Neural cell (in vitro differentiated cells): ENCODE data around the gene SPARC. TPM values are rescaled to one million over a fixed set of nuclear protein-coding genes. Genes with fewer than 3 reads are reported as not detected.

Experiments used
- H2AFZ ChIP-seq: fragments of 200-600, 300-800 bp; sonication (generic), shearing (Covaris generic); 2 replicates; pipeline ENCODE4 v1.6.0; 2014; ENCODE audit warnings: low read depth, mild to moderate bottlenecking, antibody characterized with exemption, low read length, moderate library complexity
- H3F3A ChIP-seq: fragments of 200-600 bp; shearing (Covaris generic); 2 replicates; pipeline ENCODE4 v1.6.1; 2016; ENCODE audit warnings: mild to moderate bottlenecking, moderate library complexity, mixed read lengths, antibody characterized with exemption, low read length; ENCODE audit not compliant: insufficient read depth, poor library complexity, severe bottlenecking
- H3K27ac ChIP-seq: fragments of 200-600, 300-800 bp; sonication (generic), shearing (Covaris generic); 2 replicates; pipeline ENCODE4 v1.5.1; 2014; ENCODE audit warnings: mild to moderate bottlenecking, low read length, moderate library complexity
- H3K27me3 ChIP-seq: fragments of 300-800, 200-600 bp; sonication (generic), shearing (Covaris generic); 2 replicates; pipeline ENCODE4 v1.6.0; 2014; ENCODE audit warnings: mild to moderate bottlenecking, low read depth, low read length, moderate library complexity; ENCODE audit not compliant: insufficient read depth
- H3K36me3 ChIP-seq: fragments of 300-800, 200-600 bp; sonication (generic), shearing (Covaris generic); 2 replicates; pipeline ENCODE4 v1.5.1; 2014; ENCODE audit warnings: mild to moderate bottlenecking, antibody characterized with exemption, low read length, moderate library complexity; ENCODE audit not compliant: insufficient read depth
- H3K4me2 ChIP-seq: fragments of 300-800, 200-600 bp; sonication (generic), shearing (Covaris generic); 2 replicates; pipeline ENCODE4 v1.6.0; 2014; ENCODE audit warnings: mild to moderate bottlenecking, low read length
- H3K4me3 ChIP-seq: fragments of 300-800, 200-600 bp; sonication (generic), shearing (Covaris generic); 2 replicates; pipeline ENCODE4 v1.5.1; 2014; ENCODE audit warnings: mild to moderate bottlenecking, low read length, moderate library complexity
- H3K79me2 ChIP-seq: fragments of 200-600 bp; shearing (Covaris generic); replicated peaks from 2 replicates; pipeline ENCODE4 v1.6.0; 2014; ENCODE audit warnings: mild to moderate bottlenecking, low read length, moderate library complexity; ENCODE audit not compliant: insufficient read depth
- H3K9ac ChIP-seq: fragments of 300-800, 200-600 bp; sonication (generic), shearing (Covaris generic); 2 replicates; pipeline ENCODE4 v1.6.1; 2016; ENCODE audit warnings: mild to moderate bottlenecking, low read length, mixed read lengths
- H3K9me2 ChIP-seq: fragments of 200-600 bp; shearing (Covaris generic); 2 replicates; pipeline ENCODE4 v1.6.1; 2016; ENCODE audit warnings: mild to moderate bottlenecking, low read length, mixed read lengths; ENCODE audit not compliant: insufficient read depth
- H3K9me3 ChIP-seq: fragments of 200-600, 300-800 bp; sonication (generic), shearing (Covaris generic); 2 replicates; pipeline ENCODE4 v1.6.1; 2016; ENCODE audit warnings: mild to moderate bottlenecking, mixed run types, low read length, moderate library complexity, mixed read lengths
- H4K20me1 ChIP-seq: fragments of 200-600 bp; shearing (Covaris generic); 2 replicates; pipeline ENCODE4 v1.6.1; 2016; ENCODE audit warnings: mild to moderate bottlenecking, mixed run types; ENCODE audit not compliant: insufficient read depth
- CTCF ChIP-seq: fragments of 450-650 bp; IDR thresholded peaks from 2 replicates; pipeline ENCODE4 v1.5.1; 2014; ENCODE audit warnings: antibody characterized with exemption, mild to moderate bottlenecking, moderate library complexity; ENCODE audit not compliant: poor library complexity, severe bottlenecking
- EP300 ChIP-seq: fragments of 450-650 bp; conservative IDR thresholded peaks from 2 replicates; pipeline ENCODE4 v1.6.1; 2014; ENCODE audit warnings: antibody characterized with exemption, mild to moderate bottlenecking, moderate library complexity; ENCODE audit not compliant: poor library complexity, severe bottlenecking
- MXI1 ChIP-seq: fragments of 450-650 bp; conservative IDR thresholded peaks from 2 replicates; pipeline ENCODE4 v1.6.1; 2014; ENCODE audit warnings: antibody characterized with exemption, mild to moderate bottlenecking; ENCODE audit not compliant: poor library complexity, severe bottlenecking
- SMC3 ChIP-seq: fragments of 450-650 bp; conservative IDR thresholded peaks from 2 replicates; pipeline ENCODE4 v1.6.1; 2014; ENCODE audit warnings: antibody characterized with exemption, mild to moderate bottlenecking, moderate library complexity; ENCODE audit not compliant: poor library complexity
- TAF1 ChIP-seq: IDR thresholded peaks from 2 replicates; pipeline ENCODE4 v1.6.1; 2012; ENCODE audit warnings: low read depth
- polyA plus RNA-seq: library from polyadenylated mRNA; depleted of rRNA; stranded (reverse); fragments of >200 nt; gene quantifications from 2 replicates; pipeline ENCODE4 v1.2.3, GENCODE V29; 2014
- TF ChIP-seq, protein P1 (sequence below): IDR thresholded peaks from 2 replicates; pipeline ENCODE4 v1.6.1; 2012; ENCODE audit warnings: borderline replicate concordance

The SPARC gene
- polyA plus RNA-seq, 1 donor from 2014 or later = 15.3 TPM

GRCh38 chr5:151628112-151628823 is 58.4 kb downstream of the SPARC start:
- no peaks in the 10 kb centered on the region for H4K20me1 ChIP-seq
- TF ChIP-seq MXI1 (no peak), SMC3 (no peak)
- H3K9me3 ChIP-seq = no peaks in the 10 kb centered on the region
- H3K27me3 ChIP-seq = no peaks in the 10 kb centered on the region
- H3K36me3 ChIP-seq = no peaks in the 10 kb centered on the region
- no peak overlapping the region for H3K4me2 ChIP-seq
- H3K9ac ChIP-seq = no peak overlapping the region
- H3K9me2 ChIP-seq = no peaks in the 10 kb centered on the region
- no peak overlapping the region for H3K4me3 ChIP-seq
- no peaks in the 10 kb centered on the region for H3F3A ChIP-seq
- no peak overlapping the region for H3K27ac ChIP-seq
- no peak overlapping the region for H2AFZ ChIP-seq
- no peaks in the 10 kb centered on the region for H3K79me2 ChIP-seq

- no peaks in the 10 kb centered on the region for H3K9me2 ChIP-seq
- no peak for TF ChIP-seq TAF1
- no peak for TF ChIP-seq EP300
- H3K36me3 ChIP-seq = no peaks in the 10 kb centered on the region
- H3K4me3 ChIP-seq = no peak overlapping the region
- H3K27me3 ChIP-seq = no peaks in the 10 kb centered on the region
- no peak overlapping the region for H3K27ac ChIP-seq
- H3K4me2 ChIP-seq = no peak overlapping the region
- no peak overlapping the region for H3K9ac ChIP-seq
- no peaks in the 10 kb centered on the region for H3F3A ChIP-seq
- no peak overlapping the region for H2AFZ ChIP-seq
- no peaks in the 10 kb centered on the region for H3K9me3 ChIP-seq
- no peaks in the 10 kb centered on the region for H4K20me1 ChIP-seq
- no peaks in the 10 kb centered on the region for H3K79me2 ChIP-seq
Observed at GRCh38 chr5:151627650-151628049, 59.1 kb downstream of the SPARC start.

DNA sequence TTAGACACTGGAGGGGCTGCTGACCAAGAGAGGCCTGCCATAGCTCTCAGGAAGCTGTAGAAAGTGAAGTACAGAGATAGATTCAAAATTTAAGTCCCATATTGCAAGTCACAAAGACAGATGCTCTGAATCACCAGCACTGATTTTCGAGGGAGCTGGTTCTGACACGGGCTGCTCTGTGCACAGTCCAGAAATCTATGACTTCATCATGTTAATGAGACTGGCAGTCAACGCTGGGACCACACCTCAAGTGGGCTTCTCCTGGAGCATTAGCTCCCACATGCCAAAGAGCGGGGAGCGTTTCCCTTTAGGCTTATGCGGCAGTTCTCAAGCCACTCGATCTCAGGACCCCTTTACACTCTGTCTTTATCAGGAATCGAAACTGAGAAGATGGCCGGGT is 61.4 kb downstream of the SPARC start:
- Histone ChIP-seq H3K36me3 (no peaks in the 10 kb centered on the region), H3F3A (no peaks in the 10 kb centered on the region), H3K79me2 (no peaks in the 10 kb centered on the region), H3K4me3 (no peak overlapping the region), H3K9me3 (no peaks in the 10 kb centered on the region), H3K9ac (no peak overlapping the region), H2AFZ (no peak overlapping the region), H3K9me2 (no peaks in the 10 kb centered on the region), H3K27ac (no peak overlapping the region), H3K4me2 (no peak overlapping the region), H3K27me3 (no peaks in the 10 kb centered on the region), H4K20me1 (no peaks in the 10 kb centered on the region)
- TF ChIP-seq, protein P1, sequence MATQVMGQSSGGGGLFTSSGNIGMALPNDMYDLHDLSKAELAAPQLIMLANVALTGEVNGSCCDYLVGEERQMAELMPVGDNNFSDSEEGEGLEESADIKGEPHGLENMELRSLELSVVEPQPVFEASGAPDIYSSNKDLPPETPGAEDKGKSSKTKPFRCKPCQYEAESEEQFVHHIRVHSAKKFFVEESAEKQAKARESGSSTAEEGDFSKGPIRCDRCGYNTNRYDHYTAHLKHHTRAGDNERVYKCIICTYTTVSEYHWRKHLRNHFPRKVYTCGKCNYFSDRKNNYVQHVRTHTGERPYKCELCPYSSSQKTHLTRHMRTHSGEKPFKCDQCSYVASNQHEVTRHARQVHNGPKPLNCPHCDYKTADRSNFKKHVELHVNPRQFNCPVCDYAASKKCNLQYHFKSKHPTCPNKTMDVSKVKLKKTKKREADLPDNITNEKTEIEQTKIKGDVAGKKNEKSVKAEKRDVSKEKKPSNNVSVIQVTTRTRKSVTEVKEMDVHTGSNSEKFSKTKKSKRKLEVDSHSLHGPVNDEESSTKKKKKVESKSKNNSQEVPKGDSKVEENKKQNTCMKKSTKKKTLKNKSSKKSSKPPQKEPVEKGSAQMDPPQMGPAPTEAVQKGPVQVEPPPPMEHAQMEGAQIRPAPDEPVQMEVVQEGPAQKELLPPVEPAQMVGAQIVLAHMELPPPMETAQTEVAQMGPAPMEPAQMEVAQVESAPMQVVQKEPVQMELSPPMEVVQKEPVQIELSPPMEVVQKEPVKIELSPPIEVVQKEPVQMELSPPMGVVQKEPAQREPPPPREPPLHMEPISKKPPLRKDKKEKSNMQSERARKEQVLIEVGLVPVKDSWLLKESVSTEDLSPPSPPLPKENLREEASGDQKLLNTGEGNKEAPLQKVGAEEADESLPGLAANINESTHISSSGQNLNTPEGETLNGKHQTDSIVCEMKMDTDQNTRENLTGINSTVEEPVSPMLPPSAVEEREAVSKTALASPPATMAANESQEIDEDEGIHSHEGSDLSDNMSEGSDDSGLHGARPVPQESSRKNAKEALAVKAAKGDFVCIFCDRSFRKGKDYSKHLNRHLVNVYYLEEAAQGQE = no peak

GRCh38 chr5:151624476-151624875 is 62.2 kb downstream of the SPARC start:
- Histone ChIP-seq H3K9me3 (no peaks in the 10 kb centered on the region), H3F3A (no peaks in the 10 kb centered on the region), H3K27me3 (no peaks in the 10 kb centered on the region), H4K20me1 (no peaks in the 10 kb centered on the region), H3K27ac (no peak overlapping the region), H3K9ac (no peak overlapping the region), H3K4me2 (no peak overlapping the region), H2AFZ (no peak overlapping the region), H3K4me3 (no peak overlapping the region), H3K79me2 (no peaks in the 10 kb centered on the region), H3K36me3 (no peaks in the 10 kb centered on the region), H3K9me2 (no peaks in the 10 kb centered on the region)
- TF ChIP-seq, protein P1 = no peak
- TF ChIP-seq CTCF = no peak
